Measurements from ENCODE around the gene RORC. TPM values are rescaled to one million over a fixed set of nuclear protein-coding genes. Genes with fewer than 3 reads are reported as not detected.
A peak's percentile ranks its signal among the peaks of the same experiment; 100 is the strongest.

The RORC gene
- polyA plus RNA-seq, 3 donors: 0.03 TPM; not detected in 2

DNA sequence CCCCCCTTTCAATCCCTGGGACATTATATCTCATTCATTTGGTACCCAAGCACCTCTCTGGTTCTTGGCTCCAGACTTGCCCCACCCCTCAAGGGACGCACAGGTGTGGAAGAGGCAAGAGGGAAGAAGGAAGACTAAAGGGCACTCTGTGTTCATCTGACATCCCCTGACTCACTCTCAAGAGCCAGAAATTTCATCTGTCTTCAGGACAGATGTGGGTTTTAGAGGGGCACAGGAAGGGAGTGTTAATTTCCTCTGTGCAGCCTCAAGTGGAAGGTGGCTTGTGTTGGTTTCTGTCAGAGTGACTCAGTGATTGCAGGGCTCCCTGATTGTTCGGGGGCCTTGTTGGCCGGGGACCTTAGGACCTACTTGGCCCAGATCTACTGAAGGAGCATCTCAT lies 5.6 kb upstream of the RORC start:
- no peaks in the 10 kb centered on the region for H3K79me2 ChIP-seq (ENCODE audit: insufficient read depth, low read length)
- no peak overlapping the region for H3K4me3 ChIP-seq (replicated peaks in 1 of 3; ENCODE audit: low read depth in 2 of 3, low read length in 3 of 3)
- H3K4me2 ChIP-seq (replicated peaks; ENCODE audit: extremely low read depth, low read length, poor library complexity, severe bottlenecking): no peak overlapping the region
- Mint-ChIP-seq H3K27ac (peak overlapping the region in 2 of 7 donors; percentile 20 to 48), H3K4me3 (peak overlapping the region; percentile 66 to 88), H3K27me3 (ENCODE audit: low read depth in 3 of 3) (peaks cover 47 to 68% (median 54%) of the 10 kb centered on the region in 3 donors), H3K9me3 (peaks cover 0 to 21% (median 14%) of the 10 kb centered on the region in 7 donors), H3K4me1 (peaks cover 71% of the 10 kb centered on the region), H3K36me3 (peaks cover 6 to 13% of the 10 kb centered on the region in 2 donors)
- H3K9me3 ChIP-seq (replicated peaks in 1 of 2; ENCODE audit: control insufficient read depth in 1 of 2, insufficient read depth in 1 of 2, low read length in 2 of 2): peaks cover 0 to 22% of the 10 kb centered on the region in 2 donors
- H4K20me1 ChIP-seq (ENCODE audit: insufficient read depth, low read length): no peaks in the 10 kb centered on the region
- H3K27ac ChIP-seq (ENCODE audit: low read depth in 1 of 2, low read length in 2 of 2): no peak overlapping the region
- H3K9ac ChIP-seq (ENCODE audit: insufficient read depth, low read length, poor library complexity, severe bottlenecking): no peak overlapping the region
- WGBS (ENCODE audit: insufficient coverage): 0% methylated on average over 2 of the region's 3 CpGs
- intact Hi-C loops (cut with micrococcal nuclease): loop anchor here in 1 of 2 donors (5.0 kb wide), 1 partner anchor 300 kb away; no protein-coding TSS in a partner anchor
- peaks cover 44 to 50% of the 10 kb centered on the region in 2 donors for H3K27me3 ChIP-seq (ENCODE audit: control insufficient read depth in 2 of 2, insufficient read depth in 2 of 2, low read length in 2 of 2)
- peaks cover 57 to 80% of the 10 kb centered on the region in 2 donors for H3K4me1 ChIP-seq (ENCODE audit: control insufficient read depth in 1 of 2, insufficient read depth in 2 of 2, low read length in 2 of 2)
- TF ChIP-seq, protein P1, sequence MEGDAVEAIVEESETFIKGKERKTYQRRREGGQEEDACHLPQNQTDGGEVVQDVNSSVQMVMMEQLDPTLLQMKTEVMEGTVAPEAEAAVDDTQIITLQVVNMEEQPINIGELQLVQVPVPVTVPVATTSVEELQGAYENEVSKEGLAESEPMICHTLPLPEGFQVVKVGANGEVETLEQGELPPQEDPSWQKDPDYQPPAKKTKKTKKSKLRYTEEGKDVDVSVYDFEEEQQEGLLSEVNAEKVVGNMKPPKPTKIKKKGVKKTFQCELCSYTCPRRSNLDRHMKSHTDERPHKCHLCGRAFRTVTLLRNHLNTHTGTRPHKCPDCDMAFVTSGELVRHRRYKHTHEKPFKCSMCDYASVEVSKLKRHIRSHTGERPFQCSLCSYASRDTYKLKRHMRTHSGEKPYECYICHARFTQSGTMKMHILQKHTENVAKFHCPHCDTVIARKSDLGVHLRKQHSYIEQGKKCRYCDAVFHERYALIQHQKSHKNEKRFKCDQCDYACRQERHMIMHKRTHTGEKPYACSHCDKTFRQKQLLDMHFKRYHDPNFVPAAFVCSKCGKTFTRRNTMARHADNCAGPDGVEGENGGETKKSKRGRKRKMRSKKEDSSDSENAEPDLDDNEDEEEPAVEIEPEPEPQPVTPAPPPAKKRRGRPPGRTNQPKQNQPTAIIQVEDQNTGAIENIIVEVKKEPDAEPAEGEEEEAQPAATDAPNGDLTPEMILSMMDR (IDR thresholded peaks at IDR 0.05): no peak
- H2AFZ ChIP-seq (ENCODE audit: insufficient read depth, low read depth, low read length, poor library complexity, severe bottlenecking): no peak overlapping the region
- no peaks in the 10 kb centered on the region for H3K36me3 ChIP-seq (replicated peaks in 1 of 2; ENCODE audit: control insufficient read depth in 1 of 2, insufficient read depth in 2 of 2, low read length in 2 of 2)
- DNase-seq: no peak

GRCh38 chr1:151835596-151835995 lies 4.0 kb upstream of the RORC start:
- H3K4me1 Mint-ChIP-seq: peaks cover 83% of the 10 kb centered on the region
- H3K4me1 ChIP-seq (ENCODE audit: control insufficient read depth in 1 of 2, insufficient read depth in 2 of 2, low read length in 2 of 2): peaks cover 65 to 96% of the 10 kb centered on the region in 2 donors

More at GRCh38 chr1:151835596-151835995, 4.0 kb upstream of the RORC start:
- intact Hi-C loops (cut with micrococcal nuclease): loop anchor here in 1 of 2 donors (5.0 kb wide), 1 partner anchor 298 kb away; no protein-coding TSS in a partner anchor
- H3K27ac ChIP-seq (ENCODE audit: low read depth in 1 of 2, low read length in 2 of 2): no peak overlapping the region
- TF ChIP-seq, protein P1 (IDR thresholded peaks at IDR 0.05): no peak
- Mint-ChIP-seq H3K27ac (no peak overlapping the region), H3K9me3 (peaks cover 0 to 19% (median 14%) of the 10 kb centered on the region in 7 donors), H3K27me3 (ENCODE audit: low read depth in 3 of 3) (peaks cover 34 to 53% (median 40%) of the 10 kb centered on the region in 3 donors), H3K4me3 (no peak overlapping the region), H3K36me3 (peaks cover 6 to 13% of the 10 kb centered on the region in 2 donors)
- no peak overlapping the region for H3K9ac ChIP-seq (ENCODE audit: insufficient read depth, low read length, poor library complexity, severe bottlenecking)
- no peak overlapping the region for H3K4me3 ChIP-seq (replicated peaks in 1 of 3; ENCODE audit: low read depth in 2 of 3, low read length in 3 of 3)
- WGBS (ENCODE audit: insufficient coverage): no CpG with 5 or more reads among the region's 7 CpGs
- no peaks in the 10 kb centered on the region for H3K79me2 ChIP-seq (ENCODE audit: insufficient read depth, low read length)
- H4K20me1 ChIP-seq (ENCODE audit: insufficient read depth, low read length): no peaks in the 10 kb centered on the region
- H2AFZ ChIP-seq (ENCODE audit: insufficient read depth, low read depth, low read length, poor library complexity, severe bottlenecking): no peak overlapping the region
- peaks cover 29 to 34% of the 10 kb centered on the region in 2 donors for H3K27me3 ChIP-seq (ENCODE audit: control insufficient read depth in 2 of 2, insufficient read depth in 2 of 2, low read length in 2 of 2)
- no peak for DNase-seq
- H3K9me3 ChIP-seq (replicated peaks in 1 of 2; ENCODE audit: control insufficient read depth in 1 of 2, insufficient read depth in 1 of 2, low read length in 2 of 2): peaks cover 0 to 17% of the 10 kb centered on the region in 2 donors
- H3K4me2 ChIP-seq (replicated peaks; ENCODE audit: extremely low read depth, low read length, poor library complexity, severe bottlenecking): no peak overlapping the region
- no peaks in the 10 kb centered on the region for H3K36me3 ChIP-seq (replicated peaks in 1 of 2; ENCODE audit: control insufficient read depth in 1 of 2, insufficient read depth in 2 of 2, low read length in 2 of 2)
